ENCODE results near the gene STUM.

- TF ChIP-seq CTCF (IDR thresholded peaks at IDR 0.05; ENCODE audit: insufficient read depth, low read length, poor library complexity, severe bottlenecking), result no peak
- TF ChIP-seq EZH2phosphoT487 (conservative IDR thresholded peaks at IDR 0.05; ENCODE audit: low read length), result no peak
These were observed 80.8 kb downstream of the STUM start for GRCh38 chr1:226629210-226629895.

Data from SU-DHL-6 (cell line).